Measurements from ENCODE around the gene HNRNPAB. TPM values are rescaled to one million over a fixed set of nuclear protein-coding genes. Genes with fewer than 3 reads are reported as not detected.

Gene HNRNPAB
- total and polyA plus RNA-seq, 2 donors (not counting 3 experiments of a cell fraction or from before 2014, with no cell fraction given): 207 to 309 TPM

DNA sequence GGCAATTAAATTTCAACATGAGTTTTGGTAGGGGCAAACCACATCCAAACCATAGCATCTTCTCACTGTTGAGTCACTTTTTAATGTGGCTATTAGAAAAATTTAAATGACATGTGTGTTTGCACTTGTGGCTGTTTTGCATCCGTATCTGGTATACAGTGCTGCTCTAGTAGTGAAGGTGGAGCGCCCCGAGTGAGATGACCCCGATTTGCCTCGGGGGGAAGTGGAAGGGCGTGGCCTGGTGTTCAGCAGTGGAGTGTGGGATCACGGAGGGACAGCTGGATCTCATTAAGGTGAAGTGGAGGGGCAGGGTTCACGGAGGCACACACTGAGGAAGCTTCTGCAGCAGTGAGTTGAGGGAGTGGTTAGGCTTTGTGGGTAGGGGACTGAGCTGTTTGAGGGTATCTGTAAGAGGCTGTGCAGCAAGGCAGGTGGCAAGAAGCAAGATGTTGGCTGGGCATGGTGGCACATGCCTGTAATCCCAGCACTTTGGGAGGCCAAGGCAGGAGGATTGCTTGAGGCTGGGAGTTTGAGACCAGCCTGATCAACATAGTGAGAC, 11.0 kb upstream of the HNRNPAB start:
- Histone ChIP-seq H3K36me3 (ENCODE audit: control insufficient read depth in 2 of 2, extremely low read depth in 1 of 2, insufficient read depth in 2 of 2, low read length in 2 of 2) (no peaks in the 10 kb centered on the region), H3K4me2 (ENCODE audit: insufficient read depth, low read length) (no peak overlapping the region), H3K9me3 (replicated peaks; ENCODE audit: control insufficient read depth, insufficient read depth, low read length) (no peaks in the 10 kb centered on the region), H3K27me3 (ENCODE audit: control insufficient read depth in 2 of 2, insufficient read depth in 2 of 2, low read length in 2 of 2) (peaks cover 3 to 12% of the 10 kb centered on the region in 2 experiments), H3K4me3 (replicated peaks in 1 of 3; ENCODE audit: insufficient read depth in 1 of 3, low read depth in 1 of 3, low read length in 3 of 3) (no peak overlapping the region), H3K9me1 (replicated peaks; ENCODE audit: control insufficient read depth, extremely low read depth, insufficient read depth, low read length) (no peaks in the 10 kb centered on the region), H3K27ac (ENCODE audit: insufficient read depth, low read depth, low read length) (no peak overlapping the region), H4K20me1 (replicated peaks; ENCODE audit: control insufficient read depth, extremely low read depth, insufficient read depth, low read length) (no peaks in the 10 kb centered on the region), H2AFZ (ENCODE audit: low read depth, low read length) (no peak overlapping the region), H3K4me1 (ENCODE audit: control insufficient read depth, extremely low read depth, insufficient read depth, low read length) (no peaks in the 10 kb centered on the region), H3K9ac (replicated peaks; ENCODE audit: extremely low read depth, insufficient read depth, low read length) (no peak overlapping the region), H3K79me2 (ENCODE audit: control insufficient read depth, insufficient read depth, low read length) (no peaks in the 10 kb centered on the region)
- DNase-seq (ENCODE audit: low read depth, low spot score) (no peak), FAIRE-seq (no peak)
- no TSS peak for BruUV-seq (replicated peaks)
- POLR2A ChIA-PET: no interaction called here
- no peak for TF ChIP-seq FOS (IDR thresholded peaks at IDR 0.05; ENCODE audit: borderline replicate concordance, insufficient read depth, low read length)
- TF ChIP-seq EZH2 (IDR thresholded peaks at IDR 0.05; ENCODE audit: borderline replicate concordance, low read depth, low read length, severe bottlenecking): no peak
- no peak for TF ChIP-seq MYC (IDR thresholded peaks at IDR 0.05; ENCODE audit: low read depth, low read length)
- TF ChIP-seq POLR2A (IDR thresholded peaks at IDR 0.05; ENCODE audit: low read depth, low read length): no peak
- TF ChIP-seq, protein P1, sequence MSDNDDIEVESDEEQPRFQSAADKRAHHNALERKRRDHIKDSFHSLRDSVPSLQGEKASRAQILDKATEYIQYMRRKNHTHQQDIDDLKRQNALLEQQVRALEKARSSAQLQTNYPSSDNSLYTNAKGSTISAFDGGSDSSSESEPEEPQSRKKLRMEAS (IDR thresholded peaks at IDR 0.05; ENCODE audit: insufficient read depth, insufficient read length): no peak
- TF ChIP-seq, protein P2, sequence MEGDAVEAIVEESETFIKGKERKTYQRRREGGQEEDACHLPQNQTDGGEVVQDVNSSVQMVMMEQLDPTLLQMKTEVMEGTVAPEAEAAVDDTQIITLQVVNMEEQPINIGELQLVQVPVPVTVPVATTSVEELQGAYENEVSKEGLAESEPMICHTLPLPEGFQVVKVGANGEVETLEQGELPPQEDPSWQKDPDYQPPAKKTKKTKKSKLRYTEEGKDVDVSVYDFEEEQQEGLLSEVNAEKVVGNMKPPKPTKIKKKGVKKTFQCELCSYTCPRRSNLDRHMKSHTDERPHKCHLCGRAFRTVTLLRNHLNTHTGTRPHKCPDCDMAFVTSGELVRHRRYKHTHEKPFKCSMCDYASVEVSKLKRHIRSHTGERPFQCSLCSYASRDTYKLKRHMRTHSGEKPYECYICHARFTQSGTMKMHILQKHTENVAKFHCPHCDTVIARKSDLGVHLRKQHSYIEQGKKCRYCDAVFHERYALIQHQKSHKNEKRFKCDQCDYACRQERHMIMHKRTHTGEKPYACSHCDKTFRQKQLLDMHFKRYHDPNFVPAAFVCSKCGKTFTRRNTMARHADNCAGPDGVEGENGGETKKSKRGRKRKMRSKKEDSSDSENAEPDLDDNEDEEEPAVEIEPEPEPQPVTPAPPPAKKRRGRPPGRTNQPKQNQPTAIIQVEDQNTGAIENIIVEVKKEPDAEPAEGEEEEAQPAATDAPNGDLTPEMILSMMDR (IDR thresholded peaks at IDR 0.05; ENCODE audit: extremely low read depth in 1 of 2, insufficient read depth in 1 of 2, low read depth in 1 of 2, low read length in 2 of 2): no peak
- no peak for TF ChIP-seq POLR2AphosphoS5 (IDR thresholded peaks at IDR 0.05; ENCODE audit: insufficient read depth, low read depth, low read length)
- dilution Hi-C loops (cut with MboI; ENCODE audit: extremely low pct_ligation_motif_present, low sequenced_read_pairs) (no loop called here), intact Hi-C loops (cut with micrococcal nuclease) (no loop called here)
- CTCF ChIA-PET: interaction anchor here (0.9 kb wide), 1 partner anchor 8 kb away, joined by 3 read pairs; no protein-coding TSS in a partner anchor
